PC-9 (cell line): ENCODE results near the gene AGBL4. TPM values are rescaled to one million over a fixed set of nuclear protein-coding genes. Genes with fewer than 3 reads are reported as not detected.

Experiments used
- BruUV-seq: library from RNA; stranded (reverse); fragments of 400-500 nt; replicated peaks from 2 replicates; lab custom pipeline; 2021; lab: Mats Ljungman, UMichigan
- CTCF ChIA-PET: fragments of 300-600 bp; sonication (Branson Sonifier 250); formaldehyde crosslinking; loops from one replicate; lab custom pipeline; 2022; ENCODE audit warnings: antibody characterized with exemption; lab: Charles Lee
- POLR2A ChIA-PET: fragments of 300-600 bp; sonication (Branson Sonifier 250); formaldehyde crosslinking; loops from one replicate; lab custom pipeline; 2022; ENCODE audit warnings: antibody characterized with exemption; ENCODE audit not compliant: unreplicated experiment; lab: Charles Lee
- DNase-seq, 2 experiments: peaks; one replicate each; pipeline versions ENCODE4 v3.0.0 to v3.0.0-alpha.2; 2015 to 2022; ENCODE audit warnings: mixed read lengths in 1 of 2
- H2AFZ ChIP-seq: fragments of 200-600 bp; sonication (generic); 2 replicates; pipeline ENCODE4 v1.8.1; 2017; ENCODE audit warnings: antibody characterized with exemption
- H3F3A ChIP-seq: fragments of 200-600 bp; sonication (generic); 2 replicates; pipeline ENCODE4 v1.8.1; 2017; ENCODE audit warnings: antibody characterized with exemption, mild to moderate bottlenecking, low read depth; ENCODE audit not compliant: insufficient read depth
- H3K27ac ChIP-seq: fragments of 200-600 bp; sonication (generic); 2 replicates; pipeline ENCODE4 v1.6.1; 2016; ENCODE audit warnings: mixed run types
- H3K27me3 ChIP-seq: fragments of 200-600 bp; sonication (generic); 2 replicates; pipeline ENCODE4 v1.6.1; 2016; ENCODE audit warnings: low read depth, mixed run types; ENCODE audit not compliant: insufficient read depth
- H3K36me3 ChIP-seq: fragments of 200-600 bp; sonication (generic); 2 replicates; pipeline ENCODE4 v1.6.1; 2016; ENCODE audit warnings: low read depth, mixed run types
- H3K4me1 ChIP-seq: fragments of 200-600 bp; sonication (generic); replicated peaks from 2 replicates; pipeline ENCODE4 v1.6.1; 2016; ENCODE audit warnings: mixed run types; ENCODE audit not compliant: insufficient read depth
- H3K4me2 ChIP-seq: fragments of 200-600 bp; sonication (generic); 2 replicates; pipeline ENCODE4 v1.6.1; 2017; ENCODE audit warnings: mixed run types
- H3K4me3 ChIP-seq: fragments of 200-600 bp; sonication (generic); 2 replicates; pipeline ENCODE4 v1.6.1; 2016; ENCODE audit warnings: mixed run types
- H3K79me2 ChIP-seq: fragments of 200-600 bp; sonication (generic); 2 replicates; pipeline ENCODE4 v1.6.1; 2017; ENCODE audit warnings: low read depth, mixed run types
- H3K9me2 ChIP-seq: fragments of 200-600 bp; sonication (generic); 2 replicates; pipeline ENCODE4 v1.8.1; 2017; ENCODE audit warnings: mild to moderate bottlenecking; ENCODE audit not compliant: insufficient read depth
- H3K9me3 ChIP-seq: fragments of 200-600 bp; sonication (generic); 2 replicates; pipeline ENCODE4 v1.8.1; 2016; ENCODE audit warnings: low read depth; ENCODE audit not compliant: insufficient read depth
- H4K20me1 ChIP-seq: fragments of 200-600 bp; sonication (generic); 2 replicates; pipeline ENCODE4 v1.8.1; 2017; ENCODE audit not compliant: insufficient read depth
- CTCF ChIP-seq: fragments of 200-600 bp; sonication (generic); conservative IDR thresholded peaks from 2 replicates; pipeline ENCODE4 v1.6.1; 2017; ENCODE audit warnings: mixed run types, antibody characterized with exemption, mild to moderate bottlenecking, moderate library complexity
- EZH2 ChIP-seq: fragments of 200-600 bp; sonication (generic); IDR thresholded peaks from 2 replicates; pipeline ENCODE4 v1.8.0; 2017; ENCODE audit warnings: antibody characterized with exemption, low read depth
- intact Hi-C: fragments of 100-400 bp; cut with micrococcal nuclease; formaldehyde crosslinking; loops from one replicate; pipeline ENCODE4 v1.10.0; 2022; ENCODE audit not compliant: unreplicated experiment
- total RNA-seq: library from RNA; stranded (reverse); gene quantifications from 2 replicates; pipeline ENCODE4 v1.2.3, GENCODE V29; 2021

The AGBL4 gene
- total RNA-seq, 1 experiment from 2014 or later: not detected

GRCh38 chr1:49183489-49183888, 840.3 kb downstream of the AGBL4 start:
- Histone ChIP-seq H3K27ac (no peak overlapping the region), H3F3A (no peaks in the 10 kb centered on the region), H3K27me3 (no peaks in the 10 kb centered on the region), H3K4me1 (no peaks in the 10 kb centered on the region), H3K9me3 (no peaks in the 10 kb centered on the region), H3K4me3 (no peak overlapping the region), H3K36me3 (no peaks in the 10 kb centered on the region), H3K4me2 (no peak overlapping the region), H3K79me2 (no peaks in the 10 kb centered on the region), H2AFZ (no peak overlapping the region), H4K20me1 (no peaks in the 10 kb centered on the region), H3K9me2 (no peaks in the 10 kb centered on the region; the same call in 1 of the 2 replicates)
- intact Hi-C loops: no loop called here
- DNase-seq: no peak
- POLR2A ChIA-PET: no interaction called here
- TF ChIP-seq CTCF: no peak
- TF ChIP-seq EZH2: no peak
- no TSS peak for BruUV-seq
- CTCF ChIA-PET: no interaction called here

GRCh38 chr1:49181033-49181432, 842.7 kb downstream of the AGBL4 start:
- Histone ChIP-seq H3K9me2 (no peaks in the 10 kb centered on the region; the same call in 1 of the 2 replicates), H3K27ac (no peak overlapping the region)
- no TSS peak for BruUV-seq

GRCh38 chr1:49171941-49172593, 851.7 kb downstream of the AGBL4 start:
- Histone ChIP-seq H3K9me3 (no peaks in the 10 kb centered on the region), H3K27me3 (no peaks in the 10 kb centered on the region), H4K20me1 (no peaks in the 10 kb centered on the region), H3K4me2 (no peak overlapping the region), H3K9me2 (no peaks in the 10 kb centered on the region), H3K79me2 (no peaks in the 10 kb centered on the region), H3K4me1 (no peaks in the 10 kb centered on the region), H3K27ac (no peak overlapping the region), H3K4me3 (no peak overlapping the region), H3K36me3 (no peaks in the 10 kb centered on the region), H3F3A (no peaks in the 10 kb centered on the region), H2AFZ (no peak overlapping the region)
- ChIA-PET CTCF (no interaction called here), POLR2A (no interaction called here)
- TF ChIP-seq CTCF (no peak), EZH2 (no peak)
- DNase-seq: no peak
- BruUV-seq: no TSS peak
- intact Hi-C loops: no loop called here

More at GRCh38 chr1:49181033-49181432, 842.7 kb downstream of the AGBL4 start:
- Histone ChIP-seq H3K4me2 (no peak overlapping the region), H2AFZ (no peak overlapping the region), H3K4me3 (no peak overlapping the region), H3K4me1 (no peaks in the 10 kb centered on the region), H3K36me3 (no peaks in the 10 kb centered on the region), H3K79me2 (no peaks in the 10 kb centered on the region), H3K9me3 (no peaks in the 10 kb centered on the region), H3F3A (no peaks in the 10 kb centered on the region), H4K20me1 (no peaks in the 10 kb centered on the region), H3K27me3 (no peaks in the 10 kb centered on the region)
- POLR2A ChIA-PET: no interaction called here
- no peak for TF ChIP-seq EZH2
- no peak for TF ChIP-seq CTCF
- intact Hi-C loops: no loop called here
- DNase-seq: no peak
- CTCF ChIA-PET: no interaction called here
